GM18870 (cell line): Measurements from ENCODE around the gene RPS6KA1.
"Not testable (repeated sequence)": the region's sequence is repeated elsewhere in the genome, so short reads cannot be mapped to it uniquely, and the experiment has no call there.

Experiments
- ATAC-seq: cut with Tn5 transposase; IDR thresholded peaks from one replicate; pipeline ENCODE4 v1.9.1; 2021; ENCODE audit warnings: moderate library complexity; ENCODE audit not compliant: unreplicated experiment

Gene RPS6KA1

DNA sequence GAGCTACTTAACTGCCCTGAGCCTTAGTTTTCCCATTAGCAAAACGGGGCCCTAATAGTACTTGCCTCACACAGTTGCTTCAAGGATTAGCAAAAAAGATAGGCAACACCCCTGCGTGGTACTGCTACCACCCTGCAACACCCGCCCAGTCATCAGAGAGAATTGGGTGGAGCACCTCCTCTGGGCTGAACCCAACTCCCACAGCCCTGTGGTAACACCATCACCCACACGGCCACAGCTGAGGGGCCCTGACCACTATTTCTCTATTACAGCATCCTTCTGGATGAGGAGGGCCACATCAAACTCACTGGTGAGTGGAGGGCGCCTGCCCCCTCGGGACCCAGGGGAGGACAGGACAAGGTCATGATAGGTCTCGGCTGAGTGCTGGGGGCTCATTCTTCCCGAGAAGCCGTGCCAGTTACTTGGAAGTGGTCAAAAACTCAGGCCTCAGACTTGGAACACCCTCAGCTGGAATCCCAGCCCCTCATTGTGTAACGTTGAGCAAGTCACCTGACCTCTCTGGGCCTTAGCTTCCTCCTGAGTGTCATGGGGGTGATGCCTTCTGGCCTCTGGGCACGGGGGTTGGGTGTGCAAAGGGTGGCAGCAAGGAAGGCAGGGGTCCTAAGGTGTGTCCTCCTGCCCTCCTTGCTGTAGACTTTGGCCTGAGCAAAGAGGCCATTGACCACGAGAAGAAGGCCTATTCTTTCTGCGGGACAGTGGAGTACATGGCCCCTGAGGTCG is 24.6 kb downstream of the RPS6KA1 start:
- no peak for ATAC-seq

DNA sequence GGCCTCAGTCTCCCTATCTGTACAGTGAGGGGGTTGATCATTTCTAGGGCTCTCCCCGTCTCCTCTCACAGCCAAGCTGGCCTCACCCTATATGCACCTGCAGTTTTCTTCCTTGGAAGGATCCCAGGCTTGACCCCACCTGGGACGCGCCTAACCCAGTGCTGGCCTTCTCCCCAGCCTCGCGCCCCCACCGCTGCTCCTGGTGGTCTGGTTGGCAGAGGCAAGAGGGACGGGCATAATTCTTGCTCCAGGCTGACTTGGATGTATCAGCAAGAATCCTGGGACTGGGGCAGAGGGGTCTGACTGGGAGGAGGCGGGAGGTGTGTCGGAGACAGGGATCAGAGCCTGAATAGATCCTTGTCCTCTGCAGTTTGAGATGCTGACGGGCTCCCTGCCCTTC is 25.2 kb downstream of the RPS6KA1 start:
- ATAC-seq = no peak

DNA sequence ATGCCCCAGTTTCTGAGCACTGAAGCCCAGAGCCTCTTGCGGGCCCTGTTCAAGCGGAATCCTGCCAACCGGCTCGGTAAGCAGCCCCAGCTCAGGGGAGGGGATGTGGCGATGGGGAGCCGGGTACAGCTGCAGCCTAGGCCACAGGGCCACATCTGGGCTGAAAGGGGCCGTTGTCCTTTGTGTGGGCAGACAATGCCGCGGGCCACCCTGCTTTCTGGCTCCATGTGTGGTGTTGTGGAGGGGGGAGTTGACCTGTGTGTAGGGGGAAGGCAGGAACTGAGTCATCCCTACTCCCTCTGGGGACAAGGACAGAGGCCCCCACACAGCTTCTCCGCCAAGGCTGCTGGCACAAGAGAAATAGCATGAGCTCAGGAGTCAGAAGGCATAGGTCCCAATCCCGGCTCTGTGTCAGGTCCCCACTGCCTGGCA is 26.0 kb downstream of the RPS6KA1 start:
- ATAC-seq = no peak

DNA sequence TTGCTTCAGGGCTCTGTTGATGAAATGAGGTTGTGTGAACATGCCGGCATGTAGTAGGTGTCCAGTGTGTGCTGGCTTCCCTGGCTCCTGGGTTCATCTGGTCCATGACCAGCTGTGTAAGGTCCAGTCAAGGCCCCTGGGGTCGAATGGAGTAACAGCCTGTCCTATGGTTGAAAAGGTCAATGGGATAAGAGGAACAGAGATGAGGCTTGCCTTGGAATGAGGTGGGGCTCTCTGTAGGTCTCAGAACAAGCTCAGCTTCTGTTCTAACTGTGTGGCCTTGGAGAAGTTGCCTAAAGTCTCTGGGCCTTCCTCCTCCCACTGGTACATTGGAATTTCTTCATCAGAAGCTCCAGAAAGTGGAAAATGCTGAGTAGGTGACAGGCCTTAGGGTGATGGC is 26.6 kb downstream of the RPS6KA1 start:
- ATAC-seq = no peak

DNA sequence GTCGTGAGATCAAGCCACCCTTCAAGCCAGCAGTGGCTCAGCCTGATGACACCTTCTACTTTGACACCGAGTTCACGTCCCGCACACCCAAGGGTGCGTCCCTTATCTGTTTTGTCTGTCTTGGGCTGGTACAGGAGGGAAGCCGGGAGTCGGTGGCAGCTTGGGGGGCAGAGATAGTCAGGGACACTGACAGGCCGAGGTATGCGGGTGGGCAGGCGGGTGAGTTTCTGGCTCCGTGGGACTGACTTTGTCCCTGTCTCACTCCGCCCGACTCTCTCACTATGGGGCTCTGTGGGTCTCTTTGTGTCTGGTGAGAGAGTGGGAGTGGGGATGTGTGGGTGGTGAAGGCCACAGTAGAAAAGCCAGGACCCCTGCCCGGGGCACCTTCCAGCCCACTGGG is 27.4 kb downstream of the RPS6KA1 start:
- no peak for ATAC-seq

DNA sequence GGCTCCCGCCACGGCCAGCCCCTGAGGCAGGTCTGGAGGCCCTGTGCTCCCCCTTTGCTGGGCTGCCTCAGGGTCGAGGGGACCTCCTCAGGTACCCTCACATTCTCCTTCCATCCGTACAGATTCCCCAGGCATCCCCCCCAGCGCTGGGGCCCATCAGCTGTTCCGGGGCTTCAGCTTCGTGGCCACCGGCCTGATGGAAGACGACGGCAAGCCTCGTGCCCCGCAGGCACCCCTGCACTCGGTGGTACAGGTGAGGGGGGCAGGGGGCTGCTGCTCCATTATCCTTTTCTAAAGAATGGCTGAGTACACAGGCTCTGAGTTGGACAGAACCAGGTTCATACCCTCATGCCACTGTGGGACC is 29.1 kb downstream of the RPS6KA1 start:
- no peak for ATAC-seq

DNA sequence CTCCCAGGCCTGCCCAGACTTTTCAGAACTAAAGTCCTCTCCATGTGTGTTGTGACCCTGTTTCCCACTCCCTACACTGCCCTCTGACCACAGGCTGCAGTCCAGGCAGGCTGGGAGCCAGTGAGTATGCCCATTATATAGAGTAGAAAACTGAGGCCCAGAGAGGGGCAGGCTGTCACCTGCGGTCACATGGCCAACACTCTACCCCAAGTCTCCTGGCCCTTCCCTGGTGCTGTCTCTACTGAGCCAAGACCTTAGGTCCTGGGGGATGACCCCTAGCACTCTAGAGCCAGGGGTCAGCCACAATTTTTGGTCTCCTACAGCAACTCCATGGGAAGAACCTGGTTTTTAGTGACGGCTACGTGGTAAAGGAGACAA is 30.8 kb downstream of the RPS6KA1 start:
- no peak for ATAC-seq

DNA sequence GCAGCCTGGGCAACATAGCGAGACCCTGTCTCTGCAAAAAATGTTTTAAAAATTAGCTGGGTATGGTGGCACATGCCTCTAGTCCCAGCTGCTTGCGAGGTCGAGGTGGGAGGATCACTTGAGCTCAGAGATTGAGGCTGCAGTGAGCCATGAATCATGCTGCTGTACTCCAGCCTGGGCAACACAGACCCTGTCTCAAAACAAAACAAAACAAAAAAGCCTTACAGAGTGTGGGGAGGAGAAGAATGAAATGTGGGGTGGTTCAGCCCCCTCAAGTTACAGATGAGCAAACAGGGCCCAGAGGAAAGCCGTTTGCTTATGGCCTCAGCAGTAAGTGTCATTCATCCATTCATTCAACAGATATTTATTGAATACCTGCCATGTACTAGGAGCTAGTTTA is 40.7 kb downstream of the RPS6KA1 start:
- ATAC-seq = no peak

DNA sequence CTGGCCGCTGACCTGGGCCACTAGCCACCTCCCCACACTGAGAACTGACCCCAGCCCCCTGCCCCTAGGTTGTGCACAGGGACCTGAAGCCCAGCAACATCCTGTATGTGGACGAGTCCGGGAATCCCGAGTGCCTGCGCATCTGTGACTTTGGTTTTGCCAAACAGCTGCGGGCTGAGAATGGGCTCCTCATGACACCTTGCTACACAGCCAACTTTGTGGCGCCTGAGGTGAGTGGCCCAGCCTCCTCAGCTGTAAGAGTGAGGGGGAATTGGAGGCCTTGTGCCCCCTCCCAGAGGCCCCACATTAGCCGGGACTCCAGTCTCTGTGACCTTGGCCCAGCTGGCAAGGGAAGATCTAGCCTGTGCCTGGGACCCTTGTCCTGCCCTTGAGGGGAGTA is 41.8 kb downstream of the RPS6KA1 start:
- ATAC-seq = no peak

DNA sequence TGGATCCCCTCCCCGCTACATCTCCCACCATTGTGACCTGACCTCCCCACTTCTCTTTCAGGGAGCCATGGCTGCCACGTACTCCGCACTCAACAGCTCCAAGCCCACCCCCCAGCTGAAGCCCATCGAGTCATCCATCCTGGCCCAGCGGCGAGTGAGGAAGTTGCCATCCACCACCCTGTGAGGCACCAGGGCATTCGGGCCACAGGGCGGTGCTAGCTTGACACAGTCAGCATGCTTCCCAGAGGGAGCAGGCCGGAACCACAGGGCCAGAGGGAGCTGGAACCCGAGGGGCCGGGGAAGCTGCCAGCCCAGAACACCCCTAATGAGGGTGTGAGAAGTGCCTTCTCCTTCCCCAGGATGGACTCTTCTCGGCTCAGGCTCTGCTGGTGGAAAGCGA is 44.5 kb downstream of the RPS6KA1 start:
- no peak for ATAC-seq

DNA sequence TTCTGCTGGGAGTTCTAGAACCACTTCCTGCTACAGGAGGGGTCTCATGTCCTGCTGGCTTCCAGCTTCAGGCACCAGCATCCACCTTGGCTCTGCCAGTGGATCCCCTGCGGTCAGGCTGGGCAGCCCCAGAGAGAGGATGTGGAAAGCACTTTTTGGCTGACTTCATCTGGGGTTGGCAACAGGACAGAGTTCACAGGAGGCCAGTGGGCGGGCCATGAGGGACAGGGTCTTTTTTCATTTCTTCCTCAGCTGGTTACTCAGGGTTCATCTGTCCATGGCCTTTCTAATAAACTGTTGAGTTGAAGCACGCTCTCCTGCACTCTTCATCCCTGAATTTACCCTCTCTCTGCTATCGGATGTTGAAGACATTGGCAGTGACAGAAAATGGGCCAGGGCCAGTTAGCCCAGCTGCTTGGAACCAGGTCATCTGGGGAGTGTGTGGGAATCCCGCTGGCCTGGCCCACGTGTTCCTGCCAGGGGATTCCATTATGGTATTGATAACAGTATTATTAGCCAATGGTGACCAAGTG is 45.2 kb downstream of the RPS6KA1 start:
- ATAC-seq = no peak

DNA sequence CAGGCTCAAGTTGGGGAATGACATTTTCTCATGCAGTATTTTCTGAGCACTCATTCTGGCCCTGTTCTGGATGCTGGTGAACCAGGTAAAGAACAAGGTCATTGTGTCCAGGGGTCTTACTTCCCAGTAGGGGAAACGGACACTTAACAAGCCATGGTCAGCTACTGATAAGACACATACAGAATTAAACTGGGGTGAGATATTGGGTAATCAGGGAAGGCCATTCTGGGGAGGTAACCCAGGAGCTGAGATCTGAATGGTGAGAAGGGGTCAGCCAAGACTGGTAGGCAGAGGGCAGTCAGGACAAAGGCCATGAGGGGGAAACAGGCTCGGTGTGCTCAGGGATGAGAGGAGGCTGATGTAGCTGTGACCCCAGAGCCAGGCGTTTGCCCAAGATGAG is 45.8 kb downstream of the RPS6KA1 start:
- ATAC-seq = no peak

DNA sequence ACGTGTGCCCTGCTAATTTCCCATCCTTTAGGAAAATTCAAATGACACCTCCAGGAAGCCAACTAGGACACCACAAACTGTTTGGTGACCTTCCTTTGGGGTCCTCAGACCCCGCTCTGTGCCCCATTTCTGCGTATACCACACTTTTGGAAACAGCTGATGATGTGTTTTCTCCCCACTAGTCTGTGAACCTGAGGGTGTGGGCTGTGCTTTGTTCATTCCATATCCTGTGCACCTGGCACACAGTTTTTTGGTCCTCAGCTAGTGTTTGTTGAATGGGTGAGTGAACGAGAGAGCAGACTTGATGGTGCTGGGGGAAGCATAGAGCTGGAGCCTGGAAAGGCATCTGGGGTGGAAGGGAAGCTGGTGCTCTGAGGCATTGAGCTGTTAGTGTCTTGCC is 48.6 kb downstream of the RPS6KA1 start:
- no peak for ATAC-seq

DNA sequence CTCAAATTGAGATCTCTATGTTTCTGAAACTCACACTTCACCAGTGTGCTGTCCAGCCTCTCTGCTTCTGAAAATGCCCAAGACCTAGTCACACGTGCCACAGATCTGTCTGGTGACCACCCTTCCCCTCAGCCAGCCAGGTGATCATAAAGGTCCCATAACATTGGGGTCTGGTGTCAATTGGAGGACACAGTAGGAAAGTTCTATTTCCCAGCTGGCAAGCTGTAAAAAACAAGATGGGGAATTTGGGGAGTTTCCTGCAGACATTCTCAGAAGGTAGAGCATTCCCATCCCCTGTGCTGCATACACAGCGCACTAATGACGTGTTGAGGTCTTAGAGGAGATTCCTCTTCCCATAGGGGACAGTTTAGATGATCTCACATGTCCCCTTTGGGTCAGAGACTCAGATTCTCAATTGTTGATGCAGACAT is 50.1 kb downstream of the RPS6KA1 start:
- ATAC-seq = no peak

DNA sequence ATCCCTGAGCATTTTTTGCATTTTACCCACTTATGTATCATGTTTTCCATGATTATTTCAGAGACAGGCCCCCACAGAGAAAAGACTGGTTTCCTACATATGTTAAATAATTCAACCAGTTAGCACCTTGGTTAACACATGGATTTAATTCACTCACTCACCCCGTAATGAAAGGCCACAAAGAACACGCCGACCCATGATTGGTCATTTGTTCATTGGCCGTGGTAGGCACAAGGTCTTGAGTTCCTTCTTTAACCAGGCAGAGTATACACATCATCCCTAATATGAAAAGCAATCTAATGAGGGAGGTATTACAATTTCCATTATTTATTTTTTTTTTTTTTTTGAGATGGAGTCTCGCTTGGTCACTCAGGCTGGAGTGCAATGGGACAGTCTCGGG is 50.6 kb downstream of the RPS6KA1 start:
- ATAC-seq = no peak

DNA sequence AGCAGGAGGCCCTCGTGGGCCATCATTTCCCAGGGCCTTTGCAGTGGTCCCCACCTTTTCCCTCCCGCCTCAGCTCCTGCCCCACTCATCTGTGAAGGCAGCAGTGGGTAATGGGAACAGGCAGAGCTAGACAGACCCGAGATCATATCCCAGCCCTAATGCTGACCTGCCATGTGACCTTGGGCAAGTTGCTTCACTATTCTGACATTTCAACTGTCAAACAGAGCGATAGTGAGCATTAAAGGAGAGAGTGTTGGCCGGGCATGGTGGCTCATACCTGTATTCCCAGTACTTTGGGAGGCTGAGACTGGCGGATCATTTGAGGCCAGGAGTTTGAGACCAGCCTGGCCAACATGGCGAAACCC is 51.7 kb downstream of the RPS6KA1 start:
- no peak for ATAC-seq

DNA sequence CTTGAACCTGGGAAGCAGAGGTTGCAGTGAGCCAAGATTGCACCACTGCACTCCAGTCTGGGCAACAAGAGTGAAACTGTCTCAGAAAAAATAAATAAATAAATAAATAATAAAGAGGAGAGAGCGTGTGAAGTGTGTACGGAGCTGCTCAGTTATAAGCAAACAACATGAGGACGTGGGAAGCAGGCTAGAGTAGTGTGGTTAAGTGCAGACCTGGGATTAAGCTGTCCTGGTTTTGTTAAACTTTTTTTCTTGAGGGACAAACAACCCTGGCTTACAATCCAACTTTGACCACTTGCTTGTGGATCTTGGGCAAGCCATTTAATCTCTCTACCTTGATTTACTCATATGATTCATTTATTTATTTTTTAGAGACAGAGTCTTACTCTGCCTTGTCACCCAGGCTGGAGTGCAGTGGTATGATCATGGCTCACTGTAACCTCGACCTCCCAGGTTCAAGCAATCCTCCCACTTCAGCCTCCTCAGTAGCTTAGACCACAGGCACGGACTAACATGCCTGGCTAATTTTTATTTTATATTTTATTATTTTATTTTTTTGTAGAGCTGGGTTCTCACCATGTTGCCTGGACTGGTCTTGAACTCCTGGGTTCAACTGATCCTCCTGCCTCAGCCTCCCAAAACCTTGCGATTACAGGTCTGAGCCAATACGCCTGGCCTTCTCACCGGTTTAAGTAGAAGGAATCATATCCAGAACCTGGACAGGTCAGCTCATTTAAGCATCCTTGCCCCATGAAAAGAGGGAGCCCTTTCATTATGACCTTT is 52.7 kb downstream of the RPS6KA1 start:
- no peak for ATAC-seq

DNA sequence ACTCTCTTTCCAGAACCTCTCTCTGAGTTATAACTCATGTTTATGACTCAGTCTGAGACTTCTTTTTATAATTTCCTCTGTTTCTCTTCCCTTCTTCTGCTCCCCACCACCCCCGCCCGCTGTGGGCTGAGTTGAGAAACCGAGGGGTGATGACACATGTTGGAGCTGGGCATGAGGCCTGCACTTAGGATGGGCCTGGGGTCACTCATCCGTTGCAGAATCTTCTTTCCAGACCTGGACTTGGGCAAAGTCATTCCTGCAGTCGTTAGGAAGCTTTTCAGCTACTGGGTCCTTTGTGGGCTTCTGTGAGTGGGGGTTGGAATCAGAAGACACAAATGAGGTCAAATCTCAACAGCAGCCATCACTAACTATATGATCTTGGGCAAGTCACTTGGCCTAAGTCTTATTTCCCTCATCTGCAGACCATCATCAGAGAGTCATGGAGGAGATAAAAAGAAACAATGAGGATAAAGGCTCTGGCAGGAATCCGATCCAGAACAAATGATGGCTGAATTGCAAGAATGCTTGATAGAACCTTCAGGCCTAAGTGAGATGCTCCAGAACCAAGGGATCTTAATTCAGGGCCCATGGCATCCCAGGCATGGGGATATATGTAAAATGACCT is 53.4 kb downstream of the RPS6KA1 start:
- no peak for ATAC-seq

DNA sequence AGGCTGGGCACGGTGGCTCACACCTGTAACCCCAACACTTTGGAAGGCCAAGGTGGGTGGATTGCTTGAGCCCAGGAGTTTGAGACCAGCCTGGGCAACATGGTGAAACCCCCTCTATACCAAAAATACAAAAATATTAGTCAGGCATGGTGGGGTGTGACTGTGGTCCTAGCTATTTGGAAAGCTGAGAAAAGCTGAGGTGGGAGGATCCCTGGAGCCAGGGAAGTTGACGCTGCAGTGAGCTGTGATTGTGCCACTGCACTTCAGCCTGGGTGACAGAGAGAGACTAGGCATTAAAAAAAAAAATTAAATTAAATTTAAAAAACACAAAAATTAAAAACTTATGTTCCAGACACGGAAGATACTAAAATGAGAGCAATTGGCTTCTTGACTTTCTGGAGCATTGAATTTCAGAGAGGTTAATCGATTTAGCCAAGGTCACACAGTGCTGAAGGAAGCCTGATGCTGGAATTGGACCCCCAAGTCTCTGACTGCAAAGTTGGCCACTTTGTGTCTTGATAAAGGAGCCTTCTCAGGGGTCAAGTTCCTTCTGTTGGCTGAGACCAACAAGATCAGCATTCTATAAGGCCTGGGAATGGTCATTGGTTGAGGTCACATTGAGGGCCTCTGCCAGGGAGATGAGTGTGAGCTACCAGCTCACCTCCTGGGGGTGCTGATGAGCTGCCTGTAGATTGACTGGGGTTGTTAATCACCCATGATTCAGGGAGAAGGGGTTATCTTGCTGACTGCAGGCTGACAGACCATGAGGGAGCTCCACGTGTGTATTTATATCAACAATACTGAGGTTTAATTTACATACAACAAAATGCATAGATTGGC is 54.3 kb downstream of the RPS6KA1 start:
- ATAC-seq = no peak

DNA sequence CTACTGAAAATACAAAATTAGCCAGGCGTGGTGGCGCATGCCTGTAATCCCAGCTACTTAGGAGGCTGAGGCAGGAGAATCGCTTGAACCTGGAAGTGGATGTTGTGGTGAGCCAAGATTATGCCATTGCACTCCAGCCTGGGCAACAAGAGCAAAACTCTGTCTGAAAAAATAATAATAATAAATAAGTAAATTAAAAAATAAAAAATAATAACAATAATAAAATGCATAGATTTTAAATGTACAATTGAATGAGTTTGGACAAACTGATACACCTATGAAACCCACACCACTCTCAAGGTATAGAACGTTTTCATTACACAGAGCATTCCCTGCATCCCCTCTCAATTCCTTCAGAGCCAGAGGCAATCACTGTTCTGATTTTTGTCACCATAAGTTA is 55.0 kb downstream of the RPS6KA1 start:
- not testable (repeated sequence) for ATAC-seq

DNA sequence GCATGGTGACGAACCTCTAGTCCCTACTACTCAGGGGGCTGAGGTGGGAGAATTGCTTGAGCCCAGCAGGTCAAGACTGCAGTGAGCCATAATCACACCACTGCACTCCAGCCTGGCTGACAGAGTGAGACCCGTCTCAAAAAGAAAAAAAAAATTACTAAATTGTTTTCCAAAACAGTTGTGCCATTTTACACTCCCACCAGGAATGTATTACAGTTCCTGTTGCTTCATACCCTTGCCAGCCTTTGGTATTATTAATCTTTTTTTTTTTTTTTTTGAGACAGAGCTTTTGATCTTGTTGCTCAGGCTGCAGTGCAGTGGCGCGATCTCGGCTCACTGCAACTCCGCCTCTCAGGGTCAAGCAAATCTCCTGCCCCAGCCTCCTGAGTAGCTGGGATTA is 55.9 kb downstream of the RPS6KA1 start:
- ATAC-seq = no peak
